ENCODE results near the gene TSPAN32. TPM values are rescaled to one million over a fixed set of nuclear protein-coding genes. Genes with fewer than 3 reads are reported as not detected.
"Not testable (repeated sequence)": the region's sequence is repeated elsewhere in the genome, so short reads cannot be mapped to it uniquely, and the experiment has no call there.

Gene TSPAN32
- total RNA-seq, 4 donors from 2014 or later = not detected

DNA sequence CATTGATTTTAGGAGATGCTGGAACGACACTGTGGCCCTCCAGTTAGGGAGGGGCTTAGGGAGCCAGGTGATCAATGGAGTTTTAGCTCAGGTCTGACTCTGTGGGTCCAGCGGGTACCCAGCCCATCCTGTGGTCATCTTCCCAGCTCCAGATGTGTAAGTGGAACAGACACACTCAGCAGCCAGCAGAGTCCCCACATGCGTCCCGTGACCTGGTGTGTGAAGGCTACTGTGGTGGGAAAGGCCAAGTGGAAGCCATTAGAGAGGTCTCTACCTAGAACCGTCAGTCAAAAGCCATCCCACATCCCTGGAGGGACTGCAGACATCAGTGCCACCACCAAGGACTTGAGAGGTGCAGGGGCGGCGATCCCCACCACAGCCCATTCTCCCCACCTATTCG, 55.4 kb downstream of the TSPAN32 start:
- Histone ChIP-seq H3K9me3 (no peaks in the 10 kb centered on the region), H3K4me3 (no peak overlapping the region), H3K36me3 (no peaks in the 10 kb centered on the region), H3K4me1 (no peaks in the 10 kb centered on the region), H3K27me3 (no peaks in the 10 kb centered on the region), H3K27ac (no peak overlapping the region)
- no peak for ATAC-seq
- TF ChIP-seq CTCF (IDR thresholded peaks at IDR 0.05 in 4 of 5, conservative IDR thresholded peaks at IDR 0.05 in 1 of 5) = no peak
- no peak for TF ChIP-seq POLR2A (IDR thresholded peaks at IDR 0.05)
- intact Hi-C loops (cut with DNase I; ENCODE audit: low total_unique reads) (no loop called here), in situ Hi-C loops (cut with MboI; ENCODE audit: low sequenced_read_pairs in 4 of 4) (no loop called here)
- no peak for DNase-seq

- H3K27ac ChIP-seq; H3K9me3 ChIP-seq; H3K4me1 ChIP-seq; DNase-seq; H3K27me3 ChIP-seq; H3K4me3 ChIP-seq; H3K36me3 ChIP-seq; intact Hi-C loops (cut with DNase I; ENCODE audit: low total_unique reads); in situ Hi-C loops (cut with MboI; ENCODE audit: low sequenced_read_pairs in 4 of 4); ATAC-seq: not testable (repeated sequence)
Measured at GRCh38 chr11:2357651-2358050, 55.8 kb downstream of the TSPAN32 start.

DNA sequence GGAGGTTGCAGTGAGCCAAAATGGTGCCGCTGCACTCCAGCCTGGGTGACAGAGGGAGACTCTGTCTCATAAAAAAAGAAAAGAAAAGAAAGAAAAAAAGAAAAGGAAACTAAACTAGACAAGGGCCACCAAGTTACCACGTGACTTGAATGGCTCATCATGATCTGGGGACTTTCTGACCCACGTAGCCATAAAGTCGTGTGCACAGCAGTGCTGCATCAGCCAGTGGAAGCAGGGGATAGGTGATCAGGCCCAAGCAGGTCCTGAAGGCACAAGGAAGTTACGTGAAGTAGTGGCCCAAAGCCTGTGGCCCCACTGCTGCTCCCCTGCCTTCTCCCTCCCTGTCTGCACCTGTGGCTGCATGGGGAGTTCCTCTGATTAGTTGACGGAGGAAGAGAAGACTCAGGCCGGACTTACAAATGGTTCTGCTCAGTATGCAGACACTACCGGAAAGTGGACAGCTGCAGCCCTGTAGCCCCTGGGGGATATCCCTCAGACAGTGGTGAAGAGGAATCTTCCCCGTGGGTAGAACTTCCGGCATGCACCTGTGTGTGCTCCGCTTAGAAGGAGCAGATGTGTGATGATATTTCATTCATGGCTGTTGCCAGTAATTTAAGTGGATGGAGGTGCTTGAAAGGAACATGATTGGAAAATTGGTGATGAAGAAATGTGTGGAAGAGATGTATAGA, 57.1 kb downstream of the TSPAN32 start:
- TF ChIP-seq CTCF (IDR thresholded peaks at IDR 0.05 in 4 of 5, conservative IDR thresholded peaks at IDR 0.05 in 1 of 5) (no peak), POLR2A (IDR thresholded peaks at IDR 0.05) (no peak)
- Histone ChIP-seq H3K4me3 (no peak overlapping the region), H3K27me3 (no peaks in the 10 kb centered on the region), H3K9me3 (no peaks in the 10 kb centered on the region), H3K4me1 (no peaks in the 10 kb centered on the region), H3K36me3 (no peaks in the 10 kb centered on the region), H3K27ac (no peak overlapping the region)
- DNase-seq (no peak), ATAC-seq (no peak)
- in situ Hi-C loops (cut with MboI; ENCODE audit: low sequenced_read_pairs in 4 of 4) (no loop called here), intact Hi-C loops (cut with DNase I; ENCODE audit: low total_unique reads) (no loop called here)

GRCh38 chr11:2359557-2359956, 57.7 kb downstream of the TSPAN32 start:
- intact Hi-C loops (cut with DNase I; ENCODE audit: low total_unique reads) = no loop called here
- ATAC-seq (no peak), DNase-seq (no peak)
- Histone ChIP-seq H3K4me1 (no peaks in the 10 kb centered on the region), H3K27me3 (no peaks in the 10 kb centered on the region), H3K9me3 (no peaks in the 10 kb centered on the region), H3K27ac (no peak overlapping the region), H3K4me3 (no peak overlapping the region), H3K36me3 (no peaks in the 10 kb centered on the region)
- in situ Hi-C loops (cut with MboI; ENCODE audit: low sequenced_read_pairs in 4 of 4) = no loop called here
- TF ChIP-seq POLR2A (IDR thresholded peaks at IDR 0.05) = no peak
- no peak for TF ChIP-seq CTCF (IDR thresholded peaks at IDR 0.05 in 4 of 5, conservative IDR thresholded peaks at IDR 0.05 in 1 of 5)

DNA sequence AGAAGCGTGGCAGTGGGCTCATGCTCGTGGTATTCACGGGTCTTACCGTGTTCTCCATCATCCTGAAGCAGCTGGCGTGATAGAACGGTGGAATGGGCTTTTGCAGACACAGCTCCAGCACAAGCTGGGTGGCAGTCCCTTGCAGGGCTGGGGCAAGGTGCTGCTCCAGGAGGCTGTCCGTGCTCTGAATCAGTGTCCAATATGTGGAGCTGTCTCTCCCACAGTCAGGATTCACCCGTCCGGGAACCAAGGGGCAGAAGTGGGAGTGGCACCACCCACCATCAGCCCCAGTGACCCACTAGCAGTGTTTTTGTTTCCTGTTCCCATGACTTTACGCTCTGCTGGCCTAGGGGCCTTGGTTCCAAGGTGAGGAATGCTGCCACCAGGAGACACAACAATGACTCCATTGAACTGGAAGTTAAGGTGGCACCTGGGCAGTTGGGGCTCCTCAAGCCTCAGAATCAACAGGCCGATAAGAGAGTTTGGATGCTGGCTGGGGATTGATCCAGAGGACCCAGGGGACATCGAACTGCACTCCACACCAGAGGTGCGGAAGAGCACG, 58.3 kb downstream of the TSPAN32 start:
- TF ChIP-seq CTCF (IDR thresholded peaks at IDR 0.05 in 4 of 5, conservative IDR thresholded peaks at IDR 0.05 in 1 of 5) (no peak), POLR2A (IDR thresholded peaks at IDR 0.05) (no peak)
- intact Hi-C loops (cut with DNase I; ENCODE audit: low total_unique reads) = no loop called here

More for the DNA sequence above, 58.3 kb downstream of the TSPAN32 start:
- in situ Hi-C loops (cut with MboI; ENCODE audit: low sequenced_read_pairs in 4 of 4) = no loop called here
- DNase-seq (no peak), ATAC-seq (no peak)
- Histone ChIP-seq H3K27ac (no peak overlapping the region), H3K9me3 (no peaks in the 10 kb centered on the region), H3K4me3 (no peak overlapping the region), H3K4me1 (no peaks in the 10 kb centered on the region), H3K36me3 (no peaks in the 10 kb centered on the region), H3K27me3 (no peaks in the 10 kb centered on the region)
